NB4 (cell line): Measurements from ENCODE around the gene FSTL4.
A peak's percentile ranks its signal among the peaks of the same experiment; 100 is the strongest.

Experiments used
- DNase-seq: peaks from one replicate; pipeline ENCODE4 v3.0.0; 2010; ENCODE audit warnings: low read depth
- H3K4me3 ChIP-seq: one replicate; pipeline ENCODE4 v1.5.1; 2011; ENCODE audit warnings: mild to moderate bottlenecking, low read depth, low read length, moderate library complexity
- MYC ChIP-seq: IDR thresholded peaks from 2 replicates; pipeline ENCODE4 v1.6.1; 2011; ENCODE audit warnings: low read depth, low read length
- POLR2A ChIP-seq: IDR thresholded peaks from 2 replicates; pipeline ENCODE4 v1.6.1; 2011; ENCODE audit warnings: mild to moderate bottlenecking; ENCODE audit not compliant: insufficient read length; ENCODE audit errors: extremely low read depth
- TF ChIP-seq, protein P1 (sequence below): IDR thresholded peaks from 2 replicates; pipeline ENCODE4 v1.6.1; 2011; ENCODE audit warnings: low read depth, low read length
- TF ChIP-seq, protein P2 (sequence below): IDR thresholded peaks from one replicate; pipeline ENCODE4 v1.5.1; 2012; ENCODE audit warnings: low read depth, low read length

FSTL4 gene

GRCh38 chr5:133293960-133294359 lies 318.4 kb downstream of the FSTL4 start:
- H3K4me3 ChIP-seq = no peak overlapping the region
- DNase-seq = no peak
- TF ChIP-seq, protein P1, sequence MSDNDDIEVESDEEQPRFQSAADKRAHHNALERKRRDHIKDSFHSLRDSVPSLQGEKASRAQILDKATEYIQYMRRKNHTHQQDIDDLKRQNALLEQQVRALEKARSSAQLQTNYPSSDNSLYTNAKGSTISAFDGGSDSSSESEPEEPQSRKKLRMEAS = no peak
- no peak for TF ChIP-seq POLR2A
- TF ChIP-seq, protein P2, sequence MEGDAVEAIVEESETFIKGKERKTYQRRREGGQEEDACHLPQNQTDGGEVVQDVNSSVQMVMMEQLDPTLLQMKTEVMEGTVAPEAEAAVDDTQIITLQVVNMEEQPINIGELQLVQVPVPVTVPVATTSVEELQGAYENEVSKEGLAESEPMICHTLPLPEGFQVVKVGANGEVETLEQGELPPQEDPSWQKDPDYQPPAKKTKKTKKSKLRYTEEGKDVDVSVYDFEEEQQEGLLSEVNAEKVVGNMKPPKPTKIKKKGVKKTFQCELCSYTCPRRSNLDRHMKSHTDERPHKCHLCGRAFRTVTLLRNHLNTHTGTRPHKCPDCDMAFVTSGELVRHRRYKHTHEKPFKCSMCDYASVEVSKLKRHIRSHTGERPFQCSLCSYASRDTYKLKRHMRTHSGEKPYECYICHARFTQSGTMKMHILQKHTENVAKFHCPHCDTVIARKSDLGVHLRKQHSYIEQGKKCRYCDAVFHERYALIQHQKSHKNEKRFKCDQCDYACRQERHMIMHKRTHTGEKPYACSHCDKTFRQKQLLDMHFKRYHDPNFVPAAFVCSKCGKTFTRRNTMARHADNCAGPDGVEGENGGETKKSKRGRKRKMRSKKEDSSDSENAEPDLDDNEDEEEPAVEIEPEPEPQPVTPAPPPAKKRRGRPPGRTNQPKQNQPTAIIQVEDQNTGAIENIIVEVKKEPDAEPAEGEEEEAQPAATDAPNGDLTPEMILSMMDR = no peak
- TF ChIP-seq MYC = no peak

- DNase-seq = peak; percentile 9
- no peak overlapping the region for H3K4me3 ChIP-seq
- TF ChIP-seq POLR2A (no peak), MYC (no peak)
- TF ChIP-seq, protein P2 = no peak
- TF ChIP-seq, protein P1 = no peak
These were observed 320.0 kb downstream of the FSTL4 start for GRCh38 chr5:133292300-133292699.

GRCh38 chr5:133291524-133291923 lies 320.8 kb downstream of the FSTL4 start:
- TF ChIP-seq, protein P2 = no peak
- no peak for TF ChIP-seq MYC
- TF ChIP-seq, protein P1 = no peak
- no peak for TF ChIP-seq POLR2A

GRCh38 chr5:133290669-133291240 lies 321.6 kb downstream of the FSTL4 start:
- TF ChIP-seq, protein P2 = no peak
- TF ChIP-seq, protein P1 = no peak
- TF ChIP-seq MYC (no peak), POLR2A (no peak)
- DNase-seq = no peak
- H3K4me3 ChIP-seq = no peak overlapping the region

More at GRCh38 chr5:133291524-133291923, 320.8 kb downstream of the FSTL4 start:
- no peak for DNase-seq
- no peak overlapping the region for H3K4me3 ChIP-seq

- no peak for DNase-seq
- TF ChIP-seq, protein P1 = no peak
- TF ChIP-seq POLR2A (no peak), MYC (no peak)
- TF ChIP-seq, protein P2 = no peak
- H3K4me3 ChIP-seq = no peak overlapping the region
These were observed 322.5 kb downstream of the FSTL4 start for GRCh38 chr5:133289686-133290367.
